Immature natural killer cell (primary cell): ENCODE results near the gene GK2. TPM values are rescaled to one million over a fixed set of nuclear protein-coding genes. Genes with fewer than 3 reads are reported as not detected.

Source experiments
- DNase-seq, 3 donors: peaks; one replicate each; pipeline ENCODE4 v3.0.0; 2022; ENCODE audit warnings: mixed read lengths in 1 of 3
- H3K27ac Mint-ChIP-seq, 6 donors: one replicate each; pipeline ENCODE4 v1.8.0; 2020; ENCODE audit warnings: mixed read lengths in 6 of 6, mild to moderate bottlenecking in 5 of 6, inconsistent platforms in 4 of 6, moderate library complexity in 3 of 6
- H3K27me3 Mint-ChIP-seq, 3 donors: one replicate each; pipeline ENCODE4 v1.8.0; 2020 to 2021; ENCODE audit warnings: low read depth in 3 of 3, mild to moderate bottlenecking in 3 of 3, mixed read lengths in 3 of 3, moderate library complexity in 3 of 3, inconsistent platforms in 1 of 3
- H3K36me3 Mint-ChIP-seq, 3 donors: one replicate each; pipeline ENCODE4 v1.8.0; 2020; ENCODE audit warnings: mixed read lengths in 3 of 3, inconsistent platforms in 2 of 3, mild to moderate bottlenecking in 2 of 3
- H3K4me1 Mint-ChIP-seq, 2 donors: one replicate each; pipeline ENCODE4 v1.8.0; 2020; ENCODE audit warnings: inconsistent platforms in 2 of 2, mild to moderate bottlenecking in 2 of 2, mixed read lengths in 2 of 2, moderate library complexity in 1 of 2
- H3K4me3 Mint-ChIP-seq, 5 donors: one replicate each; pipeline ENCODE4 v1.8.0; 2020; ENCODE audit warnings: mild to moderate bottlenecking in 5 of 5, mixed read lengths in 5 of 5, inconsistent platforms in 3 of 5, moderate library complexity in 3 of 5
- H3K9me3 Mint-ChIP-seq, 6 donors: one replicate each; pipeline ENCODE4 v1.8.0; 2020; ENCODE audit warnings: mild to moderate bottlenecking in 6 of 6, mixed read lengths in 6 of 6, inconsistent platforms in 4 of 6, moderate library complexity in 3 of 6
- polyA plus RNA-seq, 3 donors: library from polyadenylated mRNA; unstranded; fragments of 300-500 nt; fragmentation: Illumina TruSeq; gene quantifications; one replicate each; pipeline ENCODE4 v1.2.3, GENCODE V29; 2021

The GK2 gene
- polyA plus RNA-seq, 3 donors from 2014 or later, result not detected

DNA sequence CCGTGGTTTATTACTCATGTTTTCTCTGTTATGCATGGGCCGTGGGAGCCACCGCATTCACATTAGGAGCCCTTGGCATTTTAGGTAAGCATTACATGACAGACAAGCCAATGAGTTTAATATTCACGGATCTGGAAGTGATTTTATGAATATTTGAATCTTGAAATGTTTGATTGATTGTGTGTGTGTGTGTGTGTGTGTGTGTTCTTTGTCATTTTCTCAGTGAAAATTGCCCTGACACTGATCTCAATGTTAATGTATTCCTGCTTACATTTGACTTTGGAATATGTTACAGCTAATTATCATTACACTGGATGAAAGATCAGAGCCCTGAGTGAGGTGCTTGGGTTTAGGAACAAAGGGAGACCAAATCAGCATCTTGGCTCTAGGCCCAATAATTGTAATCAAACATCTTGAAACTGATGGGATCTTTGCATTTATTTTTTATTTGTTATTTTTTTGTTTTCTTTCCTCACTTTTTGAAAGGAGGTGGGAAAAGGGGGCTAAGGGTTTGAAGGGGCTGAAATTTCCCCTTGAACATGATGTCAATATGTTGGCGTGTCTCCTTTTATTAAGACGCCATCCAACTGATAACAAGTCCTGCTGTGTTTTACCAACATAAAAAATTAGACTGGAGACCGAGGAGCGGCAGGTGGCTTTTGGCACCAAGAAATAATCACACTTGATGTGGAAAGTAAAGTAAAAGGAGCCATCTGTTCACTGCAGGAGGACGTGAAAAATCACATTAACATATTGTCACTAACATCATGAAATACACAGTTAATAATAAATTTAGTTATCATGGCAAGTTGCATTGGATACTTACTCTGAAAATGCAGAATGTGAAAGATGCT, 5.2 kb upstream of the GK2 start:
- Mint-ChIP-seq H3K27me3 (peaks cover 0 to 5% (median 0%) of the 10 kb centered on the region in 3 donors), H3K36me3 (peaks cover 0 to 5% (median 0%) of the 10 kb centered on the region in 3 donors), H3K4me1 (no peaks in the 10 kb centered on the region), H3K27ac (no peak overlapping the region), H3K9me3 (peaks cover 2 to 9% (median 4%) of the 10 kb centered on the region in 6 donors), H3K4me3 (no peak overlapping the region)
- DNase-seq, result no peak

DNA sequence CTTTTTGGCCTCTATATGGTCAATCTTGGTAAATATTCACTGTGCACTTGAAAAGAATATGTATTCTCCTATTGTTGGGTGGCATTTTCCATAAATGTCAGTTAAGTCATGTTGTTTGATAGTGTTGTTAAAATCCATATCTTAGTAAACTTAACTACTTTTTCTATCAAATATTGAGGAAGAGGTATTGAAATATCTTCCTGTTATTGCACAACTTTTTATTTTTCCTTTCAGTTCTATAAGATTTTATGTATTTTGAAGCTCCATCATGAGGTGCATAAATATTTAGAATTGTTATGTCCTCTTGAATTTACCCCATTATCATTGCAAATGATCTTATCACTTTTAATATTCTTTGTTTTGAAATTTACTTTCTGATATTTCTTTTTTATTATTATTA, 3.4 kb downstream of the GK2 start:
- Mint-ChIP-seq H3K27me3 (peaks cover 0 to 2% (median 0%) of the 10 kb centered on the region in 3 donors), H3K4me3 (no peak overlapping the region), H3K36me3 (peaks cover 0 to 5% (median 0%) of the 10 kb centered on the region in 3 donors), H3K9me3 (peaks cover 0 to 24% (median 7%) of the 10 kb centered on the region in 6 donors), H3K4me1 (no peaks in the 10 kb centered on the region), H3K27ac (no peak overlapping the region)
- DNase-seq, result no peak

GRCh38 chr4:79403356-79403755, 4.7 kb downstream of the GK2 start:
- Mint-ChIP-seq H3K4me1 (no peaks in the 10 kb centered on the region), H3K27ac (no peak overlapping the region), H3K4me3 (no peak overlapping the region), H3K27me3 (peaks cover 0 to 2% (median 1%) of the 10 kb centered on the region in 3 donors), H3K36me3 (peaks cover 0 to under 1% (median 0%) of the 10 kb centered on the region in 3 donors), H3K9me3 (peaks cover 0 to 16% (median 8%) of the 10 kb centered on the region in 6 donors)
- DNase-seq, result no peak

DNA sequence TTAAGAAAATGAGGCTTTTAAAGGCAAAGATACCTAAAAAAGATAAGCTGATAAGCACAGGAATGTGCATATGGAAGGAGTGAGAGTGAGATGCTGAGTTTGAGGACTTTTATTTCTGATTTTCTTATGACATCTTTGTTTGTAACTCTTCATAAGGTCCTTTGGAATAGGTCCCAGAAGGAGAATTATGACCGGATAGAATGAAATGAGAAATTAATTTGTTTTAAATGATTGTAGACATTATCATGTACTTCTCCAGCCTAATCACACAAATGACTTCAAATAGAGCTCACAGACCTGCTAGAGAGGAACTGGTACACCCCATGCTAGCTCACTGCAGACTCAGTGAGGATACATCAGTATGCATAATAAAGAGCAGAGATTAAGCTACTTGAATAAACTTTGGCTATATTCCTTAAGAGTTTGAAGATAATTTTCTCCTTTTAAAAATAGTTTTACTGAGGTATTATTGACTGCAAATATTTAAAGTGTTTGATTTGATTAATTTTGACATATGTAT, 5.6 kb downstream of the GK2 start:
- H3K27me3 Mint-ChIP-seq, result peaks cover 0 to 2% (median 1%) of the 10 kb centered on the region in 3 donors
- no peak overlapping the region for H3K4me3 Mint-ChIP-seq
- no peaks in the 10 kb centered on the region for H3K36me3 Mint-ChIP-seq
- no peaks in the 10 kb centered on the region for H3K4me1 Mint-ChIP-seq
- no peak for DNase-seq
- H3K27ac Mint-ChIP-seq, result no peak overlapping the region
- H3K9me3 Mint-ChIP-seq, result peaks cover 0 to 12% (median 7%) of the 10 kb centered on the region in 6 donors

DNA sequence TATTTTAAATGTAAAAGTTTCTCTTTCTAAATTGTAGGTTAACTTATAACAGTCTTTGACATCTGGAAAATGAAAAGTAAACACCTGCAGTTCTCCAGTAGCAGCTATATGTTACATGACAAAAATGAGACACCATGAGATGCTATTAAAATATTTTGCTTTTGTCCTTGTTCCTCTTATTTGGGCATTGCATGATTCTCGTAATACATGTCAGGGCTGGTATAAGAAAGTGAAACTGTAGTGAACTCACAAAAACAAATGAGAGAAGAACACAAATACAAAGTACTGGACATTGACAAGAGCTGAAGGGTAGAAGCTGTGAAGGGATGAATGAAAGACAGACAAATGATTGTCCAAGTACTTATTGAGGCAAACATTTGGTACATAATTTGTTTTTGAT, 9.0 kb downstream of the GK2 start:
- no peak overlapping the region for H3K4me3 Mint-ChIP-seq
- peaks cover 0 to 2% (median 0%) of the 10 kb centered on the region in 3 donors for H3K27me3 Mint-ChIP-seq
- no peaks in the 10 kb centered on the region for H3K4me1 Mint-ChIP-seq
- DNase-seq, result no peak
- no peak overlapping the region for H3K27ac Mint-ChIP-seq
- H3K9me3 Mint-ChIP-seq, result peaks cover 2 to 9% (median 6%) of the 10 kb centered on the region in 6 donors
- H3K36me3 Mint-ChIP-seq, result no peaks in the 10 kb centered on the region

GRCh38 chr4:79397951-79398350, 10.1 kb downstream of the GK2 start:
- Mint-ChIP-seq H3K36me3 (no peaks in the 10 kb centered on the region), H3K27ac (no peak overlapping the region), H3K4me3 (no peak overlapping the region), H3K27me3 (peaks cover 0 to 2% (median 0%) of the 10 kb centered on the region in 3 donors), H3K9me3 (peaks cover 2 to 7% (median 6%) of the 10 kb centered on the region in 6 donors), H3K4me1 (no peaks in the 10 kb centered on the region)
- no peak for DNase-seq

DNA sequence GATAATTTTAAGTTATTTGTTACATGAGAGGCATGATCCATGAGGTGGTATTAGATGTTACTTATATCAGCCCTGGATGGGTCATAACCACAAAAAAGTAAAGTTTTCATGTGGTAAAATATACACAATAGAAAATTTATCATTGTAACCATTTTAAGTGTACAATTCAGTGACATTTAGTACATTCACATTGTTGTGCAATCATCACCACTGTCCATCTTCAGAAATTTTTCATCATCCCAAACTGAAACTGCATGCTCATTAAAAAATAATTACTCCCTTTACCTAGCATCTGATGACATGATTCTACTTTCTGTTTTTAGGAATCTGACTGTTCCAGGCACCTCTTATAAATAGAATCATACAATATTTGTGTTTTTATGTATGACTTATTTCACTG, 11.2 kb downstream of the GK2 start:
- Mint-ChIP-seq H3K9me3 (peaks cover 2 to 7% (median 5%) of the 10 kb centered on the region in 6 donors), H3K4me3 (no peak overlapping the region), H3K27me3 (peaks cover 0 to 2% (median 1%) of the 10 kb centered on the region in 3 donors), H3K36me3 (no peaks in the 10 kb centered on the region), H3K4me1 (no peaks in the 10 kb centered on the region), H3K27ac (no peak overlapping the region)
- no peak for DNase-seq

GRCh38 chr4:79395841-79396240, 12.2 kb downstream of the GK2 start:
- Mint-ChIP-seq H3K4me3 (no peak overlapping the region), H3K4me1 (no peaks in the 10 kb centered on the region), H3K27me3 (peaks cover 0 to 3% (median 1%) of the 10 kb centered on the region in 3 donors), H3K9me3 (peaks cover 2 to 11% (median 5%) of the 10 kb centered on the region in 6 donors), H3K27ac (no peak overlapping the region), H3K36me3 (no peaks in the 10 kb centered on the region)
- DNase-seq, result no peak

GRCh38 chr4:79390890-79391289, 17.1 kb downstream of the GK2 start:
- Mint-ChIP-seq H3K9me3 (peaks cover 0 to 12% (median 2%) of the 10 kb centered on the region in 6 donors), H3K4me1 (no peaks in the 10 kb centered on the region), H3K27me3 (peaks cover 0 to 1% (median 1%) of the 10 kb centered on the region in 3 donors), H3K4me3 (no peak overlapping the region), H3K36me3 (no peaks in the 10 kb centered on the region), H3K27ac (no peak overlapping the region)
- no peak for DNase-seq

- peaks cover 0 to 5% (median 3%) of the 10 kb centered on the region in 6 donors for H3K9me3 Mint-ChIP-seq
- H3K4me3 Mint-ChIP-seq, result no peak overlapping the region
- H3K4me1 Mint-ChIP-seq, result no peaks in the 10 kb centered on the region
- no peak for DNase-seq
- H3K27ac Mint-ChIP-seq, result no peak overlapping the region
- no peaks in the 10 kb centered on the region for H3K27me3 Mint-ChIP-seq
- no peaks in the 10 kb centered on the region for H3K36me3 Mint-ChIP-seq
Measured at GRCh38 chr4:79385641-79386040, 22.4 kb downstream of the GK2 start.

GRCh38 chr4:79381161-79381560, 26.9 kb downstream of the GK2 start:
- no peaks in the 10 kb centered on the region for H3K36me3 Mint-ChIP-seq
- H3K27ac Mint-ChIP-seq, result no peak overlapping the region
- H3K27me3 Mint-ChIP-seq, result no peaks in the 10 kb centered on the region
- H3K4me1 Mint-ChIP-seq, result no peaks in the 10 kb centered on the region
- H3K4me3 Mint-ChIP-seq, result no peak overlapping the region
- no peak for DNase-seq
- H3K9me3 Mint-ChIP-seq, result peaks cover 2 to 10% (median 6%) of the 10 kb centered on the region in 6 donors

DNA sequence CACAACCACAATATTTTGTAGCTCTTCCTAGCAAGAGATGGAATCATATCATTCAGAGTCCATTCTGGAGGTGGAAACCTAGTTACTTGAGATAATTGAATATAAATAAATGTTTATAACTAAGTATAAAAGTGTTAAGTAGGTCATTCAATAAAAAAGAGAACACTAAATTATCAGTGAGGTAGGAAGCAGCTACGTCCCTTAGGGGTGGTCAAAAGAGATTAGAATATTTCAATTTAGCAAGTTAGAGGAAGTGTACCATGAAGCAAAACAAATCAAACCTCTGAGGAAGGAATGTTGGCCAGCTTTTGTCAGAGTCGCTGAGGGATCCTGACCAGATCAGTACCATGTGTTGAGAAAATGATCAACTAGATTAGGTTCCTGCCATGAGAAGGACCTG, 38.0 kb downstream of the GK2 start:
- no peaks in the 10 kb centered on the region for H3K4me1 Mint-ChIP-seq
- DNase-seq, result no peak
- H3K36me3 Mint-ChIP-seq, result no peaks in the 10 kb centered on the region
- H3K27ac Mint-ChIP-seq, result no peak overlapping the region
- H3K27me3 Mint-ChIP-seq, result no peaks in the 10 kb centered on the region
- peaks cover 0 to 9% (median 4%) of the 10 kb centered on the region in 6 donors for H3K9me3 Mint-ChIP-seq
- no peak overlapping the region for H3K4me3 Mint-ChIP-seq

GRCh38 chr4:79367096-79367495, 40.9 kb downstream of the GK2 start:
- no peaks in the 10 kb centered on the region for H3K4me1 Mint-ChIP-seq
- peaks cover 0 to 9% (median 4%) of the 10 kb centered on the region in 6 donors for H3K9me3 Mint-ChIP-seq
- no peak overlapping the region for H3K27ac Mint-ChIP-seq
- no peaks in the 10 kb centered on the region for H3K27me3 Mint-ChIP-seq
- no peaks in the 10 kb centered on the region for H3K36me3 Mint-ChIP-seq
- DNase-seq, result no peak
- H3K4me3 Mint-ChIP-seq, result no peak overlapping the region

DNA sequence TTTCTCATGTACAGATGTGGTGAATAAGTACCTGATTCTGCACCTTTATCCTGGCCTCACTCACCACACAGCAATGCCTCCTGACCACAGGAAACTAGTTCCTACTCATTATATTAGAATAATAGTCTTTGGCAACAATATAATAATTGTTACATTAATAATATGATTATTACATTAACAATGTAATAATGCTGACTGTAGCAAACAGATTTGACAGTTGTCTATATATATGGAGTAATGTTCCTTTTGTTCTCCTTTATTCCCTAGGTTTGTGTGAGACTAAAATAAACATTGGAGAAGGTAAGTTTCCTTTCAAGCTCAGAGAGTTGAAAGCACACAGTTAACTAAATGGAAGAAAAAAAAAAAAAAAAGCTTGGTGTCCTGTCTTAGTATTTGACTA, 41.6 kb downstream of the GK2 start:
- Mint-ChIP-seq H3K27me3 (no peaks in the 10 kb centered on the region), H3K9me3 (peaks cover 0 to 11% (median 2%) of the 10 kb centered on the region in 6 donors), H3K36me3 (no peaks in the 10 kb centered on the region), H3K4me1 (no peaks in the 10 kb centered on the region), H3K27ac (no peak overlapping the region), H3K4me3 (no peak overlapping the region)
- DNase-seq, result no peak
